OCI-LY7 (cell line): ENCODE measurements around the gene GDAP2. TPM values are rescaled to one million over a fixed set of nuclear protein-coding genes. Genes with fewer than 3 reads are reported as not detected.

Experiments
- BruUV-seq: library from RNA; stranded (reverse); fragments of 400-500 nt; replicated peaks from 2 replicates; lab custom pipeline; 2021; lab: Mats Ljungman, UMichigan
- CTCF ChIA-PET: fragments of 300-600 bp; sonication (Branson Sonifier 250); formaldehyde crosslinking; loops from one replicate; lab custom pipeline; 2022; ENCODE audit warnings: antibody characterized with exemption; ENCODE audit not compliant: unreplicated experiment; lab: Charles Lee
- POLR2A ChIA-PET: fragments of 300-600 bp; sonication (Branson Sonifier 250); formaldehyde crosslinking; loops from one replicate; lab custom pipeline; 2022; ENCODE audit warnings: antibody characterized with exemption; lab: Charles Lee
- DNase-seq: peaks from one replicate; pipeline ENCODE4 v3.0.0-alpha.2; 2015; ENCODE audit warnings: low spot score
- H2AFZ ChIP-seq: fragments of 200-600 bp; sonication (generic), shearing (Covaris generic); 2 replicates; pipeline ENCODE4 v1.6.1; 2014; ENCODE audit warnings: mild to moderate bottlenecking, antibody characterized with exemption, low read length, moderate library complexity
- H3K27ac ChIP-seq: fragments of 200-600 bp; sonication (generic); 2 replicates; pipeline ENCODE4 v1.5.1; 2014; ENCODE audit warnings: mixed run types, low read depth, mild to moderate bottlenecking, moderate library complexity, low read length, inconsistent platforms; ENCODE audit not compliant: poor library complexity, severe bottlenecking
- H3K36me3 ChIP-seq: fragments of 200-600 bp; sonication (generic); 2 replicates; pipeline ENCODE4 v1.6.1; 2014; ENCODE audit warnings: mild to moderate bottlenecking, antibody characterized with exemption, low read length, moderate library complexity, mixed read lengths; ENCODE audit not compliant: insufficient read depth
- H3K4me1 ChIP-seq: fragments of 200-600 bp; sonication (generic); 2 replicates; pipeline ENCODE4 v1.5.1; 2014; ENCODE audit warnings: mild to moderate bottlenecking, low read length; ENCODE audit not compliant: insufficient read depth, poor library complexity, severe bottlenecking
- H3K4me2 ChIP-seq: fragments of 200-600 bp; sonication (generic); 2 replicates; pipeline ENCODE4 v1.6.1; 2014; ENCODE audit warnings: mild to moderate bottlenecking, low read length
- H3K4me3 ChIP-seq: fragments of 200-600 bp; sonication (generic); 2 replicates; pipeline ENCODE4 v1.5.1; 2014; ENCODE audit warnings: mild to moderate bottlenecking, low read depth, low read length; ENCODE audit not compliant: poor library complexity, severe bottlenecking
- H3K79me2 ChIP-seq: fragments of 200-600 bp; sonication (generic); 2 replicates; pipeline ENCODE4 v1.6.1; 2016; ENCODE audit warnings: low read depth, mild to moderate bottlenecking, low read length, moderate library complexity, mixed read lengths; ENCODE audit not compliant: insufficient read depth
- H3K9me2 ChIP-seq: fragments of 200-600 bp; sonication (generic); 2 replicates; pipeline ENCODE4 v1.6.1; 2016; ENCODE audit warnings: mild to moderate bottlenecking, low read length, mixed read lengths; ENCODE audit not compliant: insufficient read depth
- H3K9me3 ChIP-seq: fragments of 200-600 bp; sonication (generic); 2 replicates; pipeline ENCODE4 v1.6.1; 2014; ENCODE audit warnings: mild to moderate bottlenecking, mixed run types, low read length, mixed read lengths
- H4K20me1 ChIP-seq: fragments of 200-600 bp; sonication (generic); 2 replicates; pipeline ENCODE4 v1.6.1; 2014; ENCODE audit warnings: mild to moderate bottlenecking, antibody characterized with exemption, low read length, moderate library complexity, mixed read lengths; ENCODE audit not compliant: insufficient read depth
- EZH2phosphoT487 ChIP-seq: fragments of 200-600 bp; sonication (generic); IDR thresholded peaks from 2 replicates; pipeline ENCODE4 v1.6.1; 2018; ENCODE audit warnings: low read depth, borderline replicate concordance, mild to moderate bottlenecking, mixed run types, antibody characterized with exemption, low read length, moderate library complexity, mixed read lengths
- intact Hi-C: fragments of 100-400 bp; cut with micrococcal nuclease; formaldehyde crosslinking; loops from one replicate; pipeline ENCODE4 v1.10.0; 2022; ENCODE audit not compliant: unreplicated experiment
- total RNA-seq, 2 experiments: library from RNA; depleted of rRNA in 1 of 2; stranded (reverse); fragments of >200 nt in 1 of 2; shearing (Covaris generic) in 1 of 2; gene quantifications; 2 replicates each; pipeline ENCODE4 v1.2.3, GENCODE V29; 2014 to 2022
- TF ChIP-seq, protein P1 (sequence below): fragments of 200-600 bp; sonication (generic); conservative IDR thresholded peaks from 2 replicates; pipeline ENCODE4 v1.5.1; 2014; ENCODE audit warnings: mild to moderate bottlenecking, antibody characterized with exemption, low read length, moderate library complexity, mixed read lengths

GDAP2 gene
- total RNA-seq, 2 experiments from 2014 or later: 13.9 to 26.8 TPM

DNA sequence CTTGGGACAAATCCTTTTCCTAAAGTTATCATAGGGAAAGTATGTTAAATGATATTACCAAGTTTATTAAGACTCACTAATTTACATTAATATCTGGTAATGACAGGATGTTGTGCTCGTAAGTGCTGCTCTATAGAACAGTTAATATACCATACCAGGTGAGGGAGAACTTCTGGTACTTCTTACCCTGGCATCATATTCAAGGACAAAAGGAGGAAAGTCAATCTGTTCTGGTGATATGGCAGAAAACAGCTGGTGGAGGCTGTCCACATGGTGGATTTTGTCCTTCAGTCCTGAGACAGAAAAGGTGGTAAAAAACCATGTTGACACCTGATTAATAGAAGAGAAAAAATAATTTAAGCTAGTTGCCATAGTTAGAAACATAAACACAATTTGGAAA, 51.6 kb downstream of the GDAP2 start:
- no peaks in the 10 kb centered on the region for H3K79me2 ChIP-seq
- intact Hi-C loops: no loop called here
- H3K36me3 ChIP-seq: peaks cover 26% of the 10 kb centered on the region
- H3K4me2 ChIP-seq: no peak overlapping the region
- CTCF ChIA-PET: no interaction called here
- no peak overlapping the region for H3K27ac ChIP-seq
- no peak overlapping the region for H3K4me3 ChIP-seq
- POLR2A ChIA-PET: no interaction called here
- BruUV-seq: no TSS peak
- no peaks in the 10 kb centered on the region for H3K4me1 ChIP-seq
- H2AFZ ChIP-seq: no peak overlapping the region
- H4K20me1 ChIP-seq: no peaks in the 10 kb centered on the region
- no peak for DNase-seq
- no peaks in the 10 kb centered on the region for H3K9me2 ChIP-seq
- H3K9me3 ChIP-seq: no peaks in the 10 kb centered on the region
- TF ChIP-seq EZH2phosphoT487: no peak
- TF ChIP-seq, protein P1, sequence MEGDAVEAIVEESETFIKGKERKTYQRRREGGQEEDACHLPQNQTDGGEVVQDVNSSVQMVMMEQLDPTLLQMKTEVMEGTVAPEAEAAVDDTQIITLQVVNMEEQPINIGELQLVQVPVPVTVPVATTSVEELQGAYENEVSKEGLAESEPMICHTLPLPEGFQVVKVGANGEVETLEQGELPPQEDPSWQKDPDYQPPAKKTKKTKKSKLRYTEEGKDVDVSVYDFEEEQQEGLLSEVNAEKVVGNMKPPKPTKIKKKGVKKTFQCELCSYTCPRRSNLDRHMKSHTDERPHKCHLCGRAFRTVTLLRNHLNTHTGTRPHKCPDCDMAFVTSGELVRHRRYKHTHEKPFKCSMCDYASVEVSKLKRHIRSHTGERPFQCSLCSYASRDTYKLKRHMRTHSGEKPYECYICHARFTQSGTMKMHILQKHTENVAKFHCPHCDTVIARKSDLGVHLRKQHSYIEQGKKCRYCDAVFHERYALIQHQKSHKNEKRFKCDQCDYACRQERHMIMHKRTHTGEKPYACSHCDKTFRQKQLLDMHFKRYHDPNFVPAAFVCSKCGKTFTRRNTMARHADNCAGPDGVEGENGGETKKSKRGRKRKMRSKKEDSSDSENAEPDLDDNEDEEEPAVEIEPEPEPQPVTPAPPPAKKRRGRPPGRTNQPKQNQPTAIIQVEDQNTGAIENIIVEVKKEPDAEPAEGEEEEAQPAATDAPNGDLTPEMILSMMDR: no peak

DNA sequence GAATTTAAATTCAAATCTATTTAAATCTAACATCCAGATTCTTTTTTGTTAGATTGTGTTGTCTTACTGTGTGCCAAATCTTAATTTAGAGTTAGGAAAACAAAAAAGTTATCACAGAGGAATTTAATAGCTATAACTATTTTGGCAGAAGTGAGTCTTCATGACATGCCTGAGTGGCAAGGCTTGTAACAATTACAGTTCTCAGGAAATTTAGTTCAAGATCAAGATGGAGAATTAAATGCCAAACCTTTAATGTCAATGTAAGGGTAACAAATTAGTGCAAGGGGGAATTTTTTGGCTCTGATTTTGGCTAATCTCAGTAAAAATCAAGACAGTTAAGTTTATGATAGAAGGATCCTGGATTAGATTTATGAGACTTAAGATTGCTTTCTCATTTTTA, 58.4 kb downstream of the GDAP2 start:
- Histone ChIP-seq H4K20me1 (no peaks in the 10 kb centered on the region), H3K79me2 (no peaks in the 10 kb centered on the region), H3K4me1 (no peaks in the 10 kb centered on the region), H3K36me3 (peaks cover 31% of the 10 kb centered on the region), H3K4me3 (no peak overlapping the region), H3K27ac (no peak overlapping the region), H2AFZ (no peak overlapping the region), H3K9me2 (no peaks in the 10 kb centered on the region), H3K4me2 (no peak overlapping the region), H3K9me3 (no peaks in the 10 kb centered on the region)
- BruUV-seq: no TSS peak
- CTCF ChIA-PET: no interaction called here
- POLR2A ChIA-PET: interaction anchor here (0.7 kb wide), 1 partner anchor 9 kb away, joined by 3 read pairs; no protein-coding TSS in a partner anchor
- TF ChIP-seq, protein P1: no peak
- no peak for TF ChIP-seq EZH2phosphoT487
- intact Hi-C loops: no loop called here
- no peak for DNase-seq

- no peak for TF ChIP-seq EZH2phosphoT487
- TF ChIP-seq, protein P1: no peak
- Histone ChIP-seq H3K4me2 (no peak overlapping the region), H3K27ac (no peak overlapping the region), H3K4me1 (no peaks in the 10 kb centered on the region), H2AFZ (no peak overlapping the region), H3K79me2 (no peaks in the 10 kb centered on the region), H3K9me3 (no peaks in the 10 kb centered on the region), H3K36me3 (peaks cover 7% of the 10 kb centered on the region; the same call in 1 of the 2 replicates), H3K9me2 (no peaks in the 10 kb centered on the region), H3K4me3 (no peak overlapping the region), H4K20me1 (no peaks in the 10 kb centered on the region)
- intact Hi-C loops: no loop called here
- BruUV-seq: no TSS peak
- ChIA-PET POLR2A (interaction anchor here (0.6 to 0.7 kb wide), 2 partner anchors 24 to 615 kb away, joined by 3 read pairs; no protein-coding TSS in a partner anchor), CTCF (no interaction called here)
- DNase-seq: no peak
Observed at GRCh38 chr1:117861694-117862093, 67.7 kb downstream of the GDAP2 start.
